GM18505 (cell line): ENCODE data around the gene RETREG3.
A peak's percentile ranks its signal among the peaks of the same experiment; 100 is the strongest.
"Not testable (repeated sequence)": the region's sequence is repeated elsewhere in the genome, so short reads cannot be mapped to it uniquely, and the experiment has no call there.

ENCODE experiments used
- ATAC-seq: cut with Tn5 transposase; IDR thresholded peaks from one replicate; pipeline ENCODE4 v1.9.1; 2021; ENCODE audit not compliant: unreplicated experiment
- POLR2A ChIP-seq: IDR thresholded peaks from 4 replicates; pipeline ENCODE4 v1.6.1; 2011; ENCODE audit warnings: borderline replicate concordance; ENCODE audit not compliant: insufficient read depth, insufficient read length; ENCODE audit errors: extremely low read depth

Gene RETREG3

DNA sequence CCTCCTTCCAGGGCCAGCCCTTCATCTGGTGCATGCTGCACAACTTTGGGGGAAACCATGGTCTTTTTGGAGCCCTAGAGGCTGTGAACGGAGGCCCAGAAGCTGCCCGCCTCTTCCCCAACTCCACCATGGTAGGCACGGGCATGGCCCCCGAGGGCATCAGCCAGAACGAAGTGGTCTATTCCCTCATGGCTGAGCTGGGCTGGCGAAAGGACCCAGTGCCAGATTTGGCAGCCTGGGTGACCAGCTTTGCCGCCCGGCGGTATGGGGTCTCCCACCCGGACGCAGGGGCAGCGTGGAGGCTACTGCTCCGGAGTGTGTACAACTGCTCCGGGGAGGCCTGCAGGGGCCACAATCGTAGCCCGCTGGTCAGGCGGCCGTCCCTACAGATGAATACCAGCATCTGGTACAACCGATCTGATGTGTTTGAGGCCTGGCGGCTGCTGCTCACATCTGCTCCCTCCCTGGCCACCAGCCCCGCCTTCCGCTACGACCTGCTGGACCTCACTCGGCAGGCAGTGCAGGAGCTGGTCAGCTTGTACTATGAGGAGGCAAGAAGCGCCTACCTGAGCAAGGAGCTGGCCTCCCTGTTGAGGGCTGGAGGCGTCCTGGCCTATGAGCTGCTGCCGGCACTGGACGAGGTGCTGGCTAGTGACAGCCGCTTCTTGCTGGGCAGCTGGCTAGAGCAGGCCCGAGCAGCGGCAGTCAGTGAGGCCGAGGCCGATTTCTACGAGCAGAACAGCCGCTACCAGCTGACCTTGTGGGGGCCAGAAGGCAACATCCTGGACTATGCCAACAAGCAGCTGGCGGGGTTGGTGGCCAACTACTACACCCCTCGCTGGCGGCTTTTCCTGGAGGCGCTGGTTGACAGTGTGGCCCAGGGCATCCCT is 65.7 kb downstream of the RETREG3 start:
- TF ChIP-seq POLR2A, result no peak

DNA sequence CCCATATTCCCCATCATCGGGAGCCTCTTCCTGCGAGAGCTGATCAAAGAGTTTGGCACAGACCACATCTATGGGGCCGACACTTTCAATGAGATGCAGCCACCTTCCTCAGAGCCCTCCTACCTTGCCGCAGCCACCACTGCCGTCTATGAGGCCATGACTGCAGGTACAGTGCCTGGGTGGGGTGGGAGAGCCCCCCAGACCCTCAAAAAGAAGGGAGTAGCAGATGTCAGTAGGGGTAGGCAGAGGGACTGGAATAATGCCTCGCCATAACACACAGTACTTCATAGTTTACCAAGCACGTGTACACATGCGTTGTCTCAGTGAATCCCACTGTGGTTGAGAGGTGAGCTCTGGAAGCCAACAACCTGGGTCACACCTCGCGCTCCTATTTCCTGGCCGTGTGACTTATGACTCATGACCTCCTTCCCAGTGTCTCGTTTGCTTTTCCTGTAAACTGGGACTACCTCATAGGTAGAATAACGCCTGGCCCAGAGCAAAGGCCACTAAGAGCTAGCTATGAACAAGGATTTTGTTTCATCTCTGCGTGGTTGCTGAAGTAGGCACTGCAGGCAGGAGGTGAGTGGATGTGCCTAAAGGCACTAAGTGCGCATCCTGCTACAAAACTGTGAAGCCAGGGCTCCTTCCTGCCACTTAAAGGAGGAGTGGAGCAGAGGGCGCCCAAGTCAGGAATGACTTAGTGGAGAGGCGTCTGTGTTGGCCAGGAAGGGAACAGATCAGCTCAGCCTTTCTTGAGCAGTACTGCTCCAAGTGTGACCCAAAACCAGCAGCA is 67.9 kb downstream of the RETREG3 start:
- TF ChIP-seq POLR2A, result no peak
- ATAC-seq, result no peak

More for the DNA sequence above, 65.7 kb downstream of the RETREG3 start:
- no peak for ATAC-seq

DNA sequence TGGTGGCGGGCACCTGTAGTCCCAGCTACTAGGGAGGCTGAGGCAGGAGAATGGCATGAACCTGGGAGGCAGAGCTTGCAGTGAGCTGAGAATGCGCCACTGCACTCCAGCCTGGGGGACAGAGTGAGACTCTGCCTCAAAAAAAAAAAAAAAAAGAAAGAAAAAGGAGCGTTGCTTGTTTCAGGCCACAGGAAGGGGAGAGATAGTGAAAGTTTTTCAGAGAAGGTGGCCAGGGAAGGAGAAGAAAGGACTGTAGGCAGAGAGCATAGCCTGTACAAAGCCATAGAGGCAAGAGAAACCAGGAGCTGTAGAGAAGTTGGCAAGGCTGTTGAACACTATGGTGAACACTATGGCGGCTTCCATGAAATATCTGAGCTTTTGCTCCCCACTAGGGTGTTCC is 68.6 kb downstream of the RETREG3 start:
- not testable (repeated sequence) for ATAC-seq

DNA sequence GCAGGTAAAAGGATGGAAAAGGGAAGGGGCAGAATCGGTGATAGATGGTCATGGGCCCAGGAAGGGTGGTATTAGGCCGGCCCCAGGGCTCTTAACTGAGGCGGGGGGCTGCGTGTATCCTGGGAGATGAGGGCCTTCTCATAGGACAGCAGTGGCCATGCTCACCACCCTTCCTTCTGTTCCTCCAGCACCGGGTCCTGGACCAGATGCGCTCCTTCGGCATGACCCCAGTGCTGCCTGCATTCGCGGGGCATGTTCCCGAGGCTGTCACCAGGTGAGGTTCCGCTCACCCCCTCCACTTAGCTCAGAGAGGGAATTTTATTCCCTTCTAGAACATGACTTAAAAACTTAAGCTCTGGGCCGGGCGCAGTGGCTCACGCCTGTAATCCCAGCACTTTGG is 70.7 kb downstream of the RETREG3 start:
- no peak for TF ChIP-seq POLR2A

DNA sequence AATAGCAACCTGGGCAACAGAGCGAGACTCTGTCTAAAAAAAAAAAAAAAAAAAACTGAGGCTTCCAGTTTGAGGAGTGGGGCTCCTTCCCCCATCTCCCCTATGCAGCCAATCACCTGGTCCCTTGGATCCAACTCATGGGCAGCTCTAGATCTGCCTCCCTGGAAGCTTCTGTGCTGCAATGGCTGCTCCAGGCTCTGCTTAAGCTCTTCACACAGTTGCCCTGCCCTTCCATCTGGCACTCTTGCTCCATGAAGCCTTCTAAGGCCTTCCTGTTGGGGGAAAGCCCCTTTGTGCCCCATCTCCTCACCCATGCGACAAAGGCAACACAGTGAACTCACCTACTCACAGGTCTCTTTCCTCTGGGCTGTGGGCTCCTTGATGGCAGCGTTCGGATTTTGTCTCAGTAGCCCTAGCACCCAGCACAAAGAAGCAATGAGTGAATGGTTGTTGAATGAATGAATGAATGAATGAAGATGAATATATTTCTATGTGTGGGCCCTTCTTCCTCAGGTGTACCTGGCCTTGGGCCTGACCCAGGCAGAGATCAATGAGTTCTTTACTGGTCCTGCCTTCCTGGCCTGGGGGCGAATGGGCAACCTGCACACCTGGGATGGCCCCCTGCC is 71.2 kb downstream of the RETREG3 start:
- TF ChIP-seq POLR2A, result no peak
- ATAC-seq, result no peak

More for the DNA sequence above, 70.7 kb downstream of the RETREG3 start:
- no peak for ATAC-seq

DNA sequence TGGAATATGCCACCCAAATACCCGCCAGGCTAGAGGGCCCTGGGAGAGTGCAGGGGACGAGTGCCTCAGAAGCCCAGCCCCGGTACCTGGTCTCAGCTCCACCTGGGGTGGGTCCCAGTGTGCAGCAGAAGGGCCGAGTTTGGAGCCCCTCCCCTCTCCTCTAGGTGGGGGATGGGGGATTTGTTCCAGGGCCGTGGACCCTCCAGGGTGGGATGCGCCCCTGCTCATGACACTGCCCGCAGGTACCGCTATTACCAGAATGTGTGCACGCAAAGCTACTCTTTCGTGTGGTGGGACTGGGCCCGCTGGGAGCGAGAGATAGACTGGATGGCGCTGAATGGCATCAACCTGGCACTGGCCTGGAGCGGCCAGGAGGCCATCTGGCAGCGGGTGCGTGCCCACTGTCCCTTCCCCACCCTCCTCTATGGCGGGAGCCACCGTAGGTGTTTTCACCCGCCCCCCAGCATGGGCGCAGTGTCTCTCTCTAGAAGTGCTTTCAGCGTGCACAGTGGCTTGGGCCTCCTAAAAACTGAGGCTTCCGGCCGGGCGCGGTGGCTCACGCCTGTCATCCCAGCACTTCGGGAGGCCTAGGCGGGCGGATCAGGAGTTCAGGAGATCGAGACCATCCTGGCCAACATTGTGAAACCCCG is 71.9 kb downstream of the RETREG3 start:
- peak; percentile 3 for TF ChIP-seq POLR2A
- no peak for ATAC-seq

DNA sequence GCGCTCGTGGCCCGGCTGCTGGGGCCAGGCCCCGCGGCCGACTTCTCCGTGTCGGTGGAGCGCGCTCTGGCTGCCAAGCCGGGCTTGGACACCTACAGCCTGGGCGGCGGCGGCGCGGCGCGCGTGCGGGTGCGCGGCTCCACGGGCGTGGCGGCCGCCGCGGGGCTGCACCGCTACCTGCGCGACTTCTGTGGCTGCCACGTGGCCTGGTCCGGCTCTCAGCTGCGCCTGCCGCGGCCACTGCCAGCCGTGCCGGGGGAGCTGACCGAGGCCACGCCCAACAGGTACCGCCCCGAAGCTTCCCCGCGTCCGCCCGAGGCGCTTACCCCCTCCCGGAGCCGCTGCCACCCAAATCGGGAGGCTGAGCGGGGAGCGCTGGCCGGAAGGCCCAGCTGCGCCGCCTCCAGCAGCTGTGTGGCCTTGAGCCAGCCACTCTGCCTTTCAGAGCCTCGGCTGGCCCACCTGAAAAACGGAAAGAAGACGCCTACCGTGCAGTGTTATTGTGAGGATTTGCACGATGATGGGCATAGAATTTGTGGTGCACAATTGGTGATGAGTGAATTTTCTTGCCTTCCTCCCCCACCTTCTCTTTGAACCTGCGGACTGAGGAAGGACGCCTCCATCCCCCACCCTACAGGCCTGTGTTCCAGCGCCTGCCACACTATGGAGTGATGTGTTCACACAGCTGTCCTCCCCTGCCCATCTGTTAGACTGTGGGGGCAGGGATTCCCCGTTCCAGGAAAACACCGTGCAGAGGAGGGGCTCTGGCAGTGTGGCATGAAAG is 72.6 kb downstream of the RETREG3 start:
- TF ChIP-seq POLR2A, result no peak
- ATAC-seq, result peak; percentile 53

DNA sequence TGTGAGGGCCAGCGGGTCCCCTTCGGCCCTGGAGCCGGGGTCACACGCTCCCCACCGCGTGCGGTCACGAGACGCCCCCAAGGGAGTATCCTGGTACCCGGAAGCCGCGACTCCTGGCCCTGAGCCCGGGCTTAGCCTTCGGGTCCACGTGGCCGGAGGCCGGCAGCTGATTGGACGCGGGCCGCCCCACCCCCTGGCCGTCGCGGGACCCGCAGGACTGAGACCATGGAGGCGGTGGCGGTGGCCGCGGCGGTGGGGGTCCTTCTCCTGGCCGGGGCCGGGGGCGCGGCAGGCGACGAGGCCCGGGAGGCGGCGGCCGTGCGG is 73.2 kb downstream of the RETREG3 start, which contains the start of gene NAGLU:
Gene NAGLU (plus strand): TSS at position 194 of the 324 bp plus-strand sequence. CDS start 32 bp downstream, at position 226.
- ATAC-seq, result peak; percentile 80
- TF ChIP-seq POLR2A, result peak; percentile 80

DNA sequence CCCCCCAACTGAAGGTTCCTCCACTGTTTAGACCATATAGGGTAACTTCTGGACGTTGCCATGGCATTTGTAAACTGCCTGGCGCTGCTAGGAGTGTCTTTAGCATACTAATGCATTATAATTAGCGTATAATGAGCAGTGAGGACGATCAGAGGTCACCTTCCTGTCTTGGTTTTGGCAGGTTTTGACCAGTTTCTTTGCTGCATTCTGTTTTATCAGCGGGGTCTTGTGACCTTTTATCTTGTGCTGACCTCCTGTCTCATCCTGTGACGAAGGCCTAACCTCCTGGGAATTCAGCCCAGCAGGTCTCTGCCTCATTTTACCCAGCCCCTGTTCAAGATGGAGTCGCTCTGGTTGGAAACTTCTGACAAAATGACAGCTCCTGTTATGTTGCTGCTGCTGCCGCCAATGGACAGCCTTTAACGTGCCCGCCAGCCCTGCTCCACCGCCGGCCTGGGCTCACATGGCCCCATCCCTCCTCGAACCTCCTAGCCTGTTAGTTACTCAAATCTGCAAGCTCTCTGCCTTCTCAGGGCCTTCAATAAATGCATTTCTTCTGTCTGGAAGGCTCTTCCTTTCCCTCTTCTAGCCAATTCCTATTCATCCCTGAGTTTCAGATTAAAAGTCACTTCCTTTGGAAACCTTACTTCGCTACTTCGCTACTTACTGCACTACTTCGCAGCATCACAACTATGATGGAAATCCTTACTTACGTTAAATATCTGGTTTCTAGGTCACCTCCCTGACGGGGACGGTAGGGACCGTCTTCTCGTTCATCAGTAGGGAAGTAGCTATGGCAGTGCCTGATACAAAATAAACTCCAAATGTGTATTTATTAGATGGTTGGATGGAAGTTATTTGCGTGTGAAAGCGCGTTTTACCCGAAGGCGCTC is 73.8 kb downstream of the RETREG3 start:
- no peak for ATAC-seq
- TF ChIP-seq POLR2A, result no peak

DNA sequence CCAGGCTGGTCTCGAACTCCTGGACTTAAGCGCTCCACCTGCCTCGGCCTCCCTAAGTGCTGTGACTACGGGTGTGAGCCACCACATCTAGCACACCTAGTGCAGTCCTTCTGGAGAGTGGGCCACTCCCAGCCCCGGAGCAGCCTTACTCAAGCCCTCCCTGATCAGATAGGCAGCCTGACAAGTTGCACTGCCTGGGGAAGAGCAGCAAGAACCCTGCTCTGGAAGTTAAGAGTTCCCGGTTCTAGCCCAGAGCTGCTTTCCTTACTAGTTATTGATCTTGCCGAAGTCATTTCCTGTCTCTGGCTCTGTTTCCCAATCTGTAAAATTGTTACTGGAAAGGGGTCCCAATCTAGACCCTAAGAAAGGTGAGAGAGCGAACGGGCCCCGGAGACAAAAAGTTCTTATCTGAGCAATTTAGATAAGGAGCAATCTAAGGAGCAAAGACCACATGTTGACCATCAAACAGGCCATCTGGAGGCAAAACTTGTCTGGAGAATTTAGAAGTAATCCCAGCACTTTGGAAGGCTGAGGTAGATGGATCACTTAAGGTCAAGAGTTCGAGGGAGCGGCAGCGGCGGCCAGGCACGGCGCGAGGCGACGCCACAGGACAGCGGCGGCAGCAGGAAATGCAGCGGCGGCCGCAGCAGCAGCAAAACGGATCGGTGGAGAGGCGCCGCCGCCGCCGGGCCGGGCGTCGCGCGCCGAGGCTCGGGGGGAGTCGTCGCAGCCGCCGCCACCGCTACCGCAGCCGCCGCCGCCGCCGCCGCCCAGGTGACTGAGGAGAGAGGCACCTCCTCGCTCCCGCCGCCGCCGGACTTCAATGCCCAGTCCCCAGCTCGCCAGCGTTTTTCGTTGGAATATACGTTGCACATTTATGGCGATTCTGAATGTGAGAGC is 77.5 kb downstream of the RETREG3 start:
- TF ChIP-seq POLR2A, result peak; percentile 19

More for the DNA sequence above, 77.5 kb downstream of the RETREG3 start:
- ATAC-seq, result no peak
